T-helper 2 cell (primary cell): ENCODE results near the gene RNF168.
"Not testable (repeated sequence)": the region's sequence is repeated elsewhere in the genome, so short reads cannot be mapped to it uniquely, and the experiment has no call there.

ENCODE experiments used
- DNase-seq, 5 experiments: peaks; one replicate each; pipeline versions ENCODE4 v3.0.0 to v3.0.0-alpha.2; 2012 to 2022

The RNF168 gene

DNA sequence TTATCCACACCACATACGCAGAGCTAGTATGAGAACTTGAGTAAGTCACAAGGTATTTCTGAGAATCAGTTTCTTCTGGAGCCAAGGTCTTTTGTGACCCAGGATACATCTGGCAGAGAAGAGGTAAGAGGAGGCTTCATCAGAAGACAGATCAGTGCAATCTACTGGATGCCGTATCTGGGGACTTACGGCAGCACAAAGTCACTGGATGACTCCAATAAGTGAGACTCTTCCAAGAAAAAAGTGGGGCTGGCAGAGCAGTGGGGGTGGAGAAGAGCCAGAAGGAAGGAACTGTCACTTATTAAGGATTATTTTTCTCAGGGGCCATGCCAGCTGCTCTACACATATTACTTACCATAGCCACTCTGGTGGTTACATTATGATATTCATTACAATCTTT, 39.8 kb downstream of the RNF168 start:
- no peak for DNase-seq

DNA sequence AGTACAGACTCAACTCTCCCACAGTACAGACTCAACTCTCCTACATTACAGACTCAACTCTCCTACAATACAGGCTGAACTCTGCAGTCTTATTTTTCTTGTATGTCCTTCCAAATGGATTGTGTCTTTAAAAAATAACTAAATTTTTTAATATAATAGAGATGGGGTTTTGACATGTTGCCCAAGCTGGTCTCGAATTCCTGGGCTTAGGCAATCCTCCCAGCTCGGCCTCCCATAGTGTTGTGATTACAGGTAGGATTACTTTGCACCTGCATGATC, 40.2 kb downstream of the RNF168 start:
- DNase-seq: no peak

DNA sequence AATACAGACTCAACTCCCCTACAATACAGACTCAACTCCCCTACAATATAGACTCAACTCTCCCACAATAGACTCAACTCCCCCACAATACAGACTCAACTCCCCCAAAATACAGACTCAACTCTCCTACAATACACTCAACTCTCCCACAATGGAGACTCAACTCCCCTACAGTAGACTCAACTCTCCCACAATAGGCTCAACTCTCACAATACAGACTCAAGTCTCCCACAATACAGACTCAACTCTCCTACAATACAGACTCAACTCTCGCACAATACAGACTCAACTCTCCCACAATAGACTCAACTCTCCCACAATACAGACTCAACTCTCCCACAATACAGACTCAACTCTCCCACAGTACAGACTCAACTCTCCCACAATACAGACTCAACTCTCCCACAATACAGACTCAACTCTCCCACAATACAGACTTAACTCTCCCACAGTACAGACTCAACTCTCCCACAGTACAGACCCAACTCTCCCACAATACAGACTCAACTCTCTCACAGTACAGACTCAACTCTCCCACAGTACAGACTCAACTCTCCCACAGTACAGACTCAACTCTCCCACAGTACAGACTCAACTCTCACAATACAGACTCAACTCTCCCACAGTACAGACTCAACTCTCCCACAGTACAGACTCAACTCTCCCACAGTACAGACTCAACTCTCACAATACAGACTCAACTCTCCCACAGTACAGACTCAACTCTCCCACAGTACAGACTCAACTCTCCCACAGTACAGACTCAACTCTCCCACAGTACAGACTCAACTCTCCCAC, 40.7 kb downstream of the RNF168 start:
- not testable (repeated sequence) for DNase-seq

GRCh38 chr3:196458063-196458462, 45.5 kb downstream of the RNF168 start:
- DNase-seq: no peak

GRCh38 chr3:196457470-196457869, 46.1 kb downstream of the RNF168 start:
- DNase-seq: peak in 2 of 5 experiments; percentile 10 to 35

DNA sequence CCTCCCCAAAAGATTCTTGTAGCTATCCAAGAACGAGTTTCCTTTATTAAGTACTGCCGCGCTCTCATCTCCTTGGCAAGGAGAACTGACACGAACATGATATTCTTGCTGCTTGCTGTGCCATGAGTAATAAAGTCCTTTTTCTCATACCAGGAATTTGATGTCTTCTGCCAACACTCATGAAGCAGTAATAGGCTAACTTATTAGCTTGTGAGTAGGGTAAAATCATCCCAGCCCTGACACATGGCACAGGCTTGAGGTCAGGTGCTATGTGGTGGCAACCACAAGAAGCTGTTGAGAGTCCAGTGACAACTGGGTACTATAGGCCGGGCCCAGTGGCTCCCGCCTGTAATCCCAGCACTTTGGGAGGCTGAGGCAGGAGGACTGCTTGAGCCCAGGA, 48.6 kb downstream of the RNF168 start:
- no peak for DNase-seq

- not testable (repeated sequence) for DNase-seq
These were observed 58.2 kb downstream of the RNF168 start for GRCh38 chr3:196445391-196445790.

DNA sequence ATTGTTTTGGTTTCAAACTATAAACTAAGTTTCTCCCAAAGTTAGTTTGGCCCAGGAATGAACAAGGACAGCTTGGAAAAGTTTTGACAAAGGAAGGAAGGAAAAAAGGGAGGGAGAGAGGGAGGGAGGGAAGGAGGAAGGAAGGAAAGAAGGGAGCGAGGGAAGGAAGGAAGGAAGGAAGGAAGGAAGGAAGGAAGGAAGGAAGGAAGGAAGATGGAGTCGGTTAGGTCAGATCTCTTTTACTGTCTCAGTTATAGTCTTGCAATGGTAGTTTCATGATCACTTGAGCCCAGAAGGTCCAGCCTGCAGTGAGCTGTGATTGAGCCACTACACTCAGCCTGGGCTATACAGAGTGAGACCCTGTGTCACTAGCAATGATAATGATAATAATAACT, 59.1 kb downstream of the RNF168 start:
- no peak for DNase-seq

- DNase-seq: no peak
These were observed 62.9 kb downstream of the RNF168 start for GRCh38 chr3:196440696-196441095.

DNA sequence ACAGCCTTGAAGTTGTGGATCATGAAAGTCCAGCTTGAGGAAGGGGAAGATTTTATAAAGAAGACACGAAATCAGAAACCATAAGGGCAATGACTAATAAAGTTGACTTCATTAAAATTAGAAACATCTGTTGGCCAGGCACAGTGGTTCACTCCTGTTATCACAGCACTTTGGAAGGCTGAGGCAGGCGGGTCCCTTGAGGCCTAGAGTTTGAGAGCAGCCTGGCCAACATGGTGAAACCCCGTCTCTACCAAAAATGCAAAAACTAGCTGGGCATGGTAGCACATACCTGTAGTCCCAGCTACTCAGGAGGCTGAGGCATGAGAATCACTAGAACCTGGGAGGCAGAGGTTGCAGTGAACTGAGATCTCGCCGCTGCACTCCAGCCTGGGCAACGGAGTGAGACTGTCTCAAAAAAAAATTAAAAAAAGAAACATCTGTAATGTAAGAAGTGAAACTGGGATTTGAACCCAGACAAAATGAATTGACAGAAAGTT, 63.5 kb downstream of the RNF168 start:
- no peak for DNase-seq

DNA sequence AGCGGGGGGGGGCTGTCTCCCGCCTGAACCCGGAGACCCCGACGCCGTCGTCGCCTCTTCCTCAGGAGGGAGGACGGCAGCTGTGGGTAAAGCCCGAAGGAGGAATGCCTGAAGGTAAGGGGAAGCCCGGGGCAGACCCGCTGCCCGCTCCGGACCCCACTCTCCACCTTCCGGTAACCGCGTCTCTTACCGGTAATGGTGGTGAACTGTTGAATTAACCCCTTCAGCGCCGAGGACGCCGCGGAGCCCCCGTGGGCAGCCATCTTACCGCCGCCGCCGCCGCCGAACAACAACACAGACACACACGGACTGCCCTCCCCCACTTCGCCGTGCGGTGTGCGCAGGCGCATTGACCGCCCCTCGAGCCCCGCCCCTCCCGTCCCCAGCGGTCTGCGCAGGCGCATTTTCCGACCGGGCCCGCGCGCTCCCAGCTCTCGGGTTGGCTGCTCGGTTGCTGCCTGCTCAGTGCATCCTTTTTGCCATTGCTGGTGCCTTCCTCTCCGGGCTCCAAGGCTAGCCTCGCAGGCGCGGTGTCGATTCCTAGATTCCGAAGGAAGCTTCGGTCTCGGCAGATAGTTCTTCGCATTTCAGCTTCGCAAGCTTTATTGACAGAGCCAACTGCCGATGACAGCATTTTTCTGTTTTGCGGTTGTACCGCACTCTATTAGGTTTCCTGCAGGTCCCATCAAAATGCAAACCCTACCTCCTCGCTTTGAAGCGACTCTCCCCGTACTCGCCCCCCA, 71.3 kb downstream of the RNF168 start, which contains the start of gene UBXN7:
UBXN7 (minus strand) TSS at position 291 of the 743 bp plus-strand sequence; CDS start at position 263, 28 bp downstream.
- peak; percentile 91 to 97 (median 94) for DNase-seq

- peak in 4 of 5 experiments; percentile 8 to 59 (median 12) for DNase-seq
These were observed 72.1 kb downstream of the RNF168 start for GRCh38 chr3:196431181-196432136.

DNA sequence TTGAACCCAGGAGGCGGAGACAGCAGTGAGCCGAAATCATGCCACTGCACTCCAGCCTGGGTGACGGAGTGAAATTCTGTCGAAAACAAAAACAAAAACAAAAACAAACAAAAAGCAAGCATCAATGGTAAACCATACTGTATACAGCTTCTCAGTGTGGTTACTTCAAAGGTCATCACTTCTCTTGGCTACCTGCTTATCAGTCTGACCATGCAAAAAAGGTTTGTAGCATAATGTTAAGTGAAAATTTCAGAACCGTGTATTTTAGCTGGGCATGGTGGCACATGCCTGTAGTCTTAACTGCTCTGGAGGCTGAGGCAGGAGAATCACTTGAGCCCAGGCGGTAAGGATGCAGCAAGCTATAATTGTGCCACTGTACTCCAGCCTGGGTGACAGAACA, 75.5 kb downstream of the RNF168 start:
- DNase-seq: no peak

DNA sequence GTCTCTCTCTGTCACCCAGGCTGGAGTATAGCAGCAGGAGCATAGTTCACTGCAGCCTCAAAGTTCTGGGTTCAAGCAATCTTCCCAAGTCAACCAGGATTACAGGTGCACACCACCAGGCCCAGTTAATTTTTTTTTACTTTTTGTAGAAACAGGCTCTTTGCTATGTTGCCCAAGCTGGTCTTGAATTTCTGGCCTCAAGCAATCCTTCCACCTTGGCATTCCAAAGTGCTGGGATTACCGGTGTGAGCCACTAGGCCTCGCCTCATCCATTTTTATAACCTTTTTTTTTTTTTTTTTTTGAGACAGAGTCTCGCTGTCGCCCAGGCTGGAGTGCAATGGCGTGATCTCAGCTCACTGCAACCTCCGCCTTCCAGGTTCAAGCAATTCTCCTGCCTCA, 79.1 kb downstream of the RNF168 start:
- DNase-seq: not testable (repeated sequence)

DNA sequence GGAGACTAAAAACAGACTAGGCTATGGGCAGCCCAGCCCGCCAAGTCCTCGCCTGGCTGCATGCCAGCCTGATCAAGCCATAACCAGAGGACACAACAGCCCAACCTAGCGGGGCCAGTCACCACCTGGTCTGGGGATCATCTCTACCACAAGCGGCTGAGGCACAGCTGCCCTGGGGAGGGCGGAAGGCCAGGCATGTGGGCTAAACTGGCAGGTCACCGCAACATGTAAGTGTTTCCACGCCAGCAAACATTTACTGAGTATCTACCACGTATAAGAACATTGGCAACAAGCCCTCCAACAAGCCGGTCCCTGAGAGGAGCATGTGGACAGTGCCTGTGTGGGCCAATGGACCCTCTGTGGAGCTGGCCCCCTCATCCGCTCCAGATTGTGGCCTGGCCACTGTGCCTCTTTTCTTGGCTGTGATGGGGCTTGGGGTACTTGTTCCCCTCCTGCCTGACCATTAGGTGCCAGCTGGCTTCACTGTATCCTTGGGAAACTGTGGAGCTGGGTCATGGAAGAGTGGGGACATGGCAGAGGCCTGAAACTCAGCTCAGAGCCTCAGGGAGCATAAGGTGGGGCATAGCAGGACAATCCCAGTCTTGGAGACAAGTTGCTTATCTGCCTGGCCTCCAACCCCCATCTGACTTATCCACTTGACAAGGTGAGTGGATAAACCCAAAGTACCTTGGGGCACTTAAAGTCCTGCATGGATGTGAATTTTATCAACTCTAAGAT, 80.4 kb downstream of the RNF168 start:
- no peak for DNase-seq

DNA sequence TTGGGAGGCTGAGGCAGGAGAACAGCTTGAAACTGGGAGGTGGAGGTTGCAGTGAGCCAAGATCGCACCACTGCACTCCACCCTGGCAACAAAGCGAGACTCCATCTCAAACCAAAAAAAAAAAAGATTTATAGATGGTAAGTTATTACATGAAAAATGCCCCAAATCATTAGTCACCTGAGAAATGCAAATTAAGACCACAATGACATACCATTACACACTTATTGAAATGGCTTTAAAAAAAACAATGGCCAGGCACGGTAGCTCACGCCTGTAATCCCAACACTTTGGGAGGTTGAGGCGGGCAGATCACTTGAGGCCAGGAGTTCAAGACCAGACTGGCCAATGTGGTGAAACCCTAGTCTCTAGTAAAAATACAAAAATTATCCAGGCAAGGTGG, 81.9 kb downstream of the RNF168 start:
- DNase-seq: not testable (repeated sequence)

GRCh38 chr3:196419386-196419785, 84.2 kb downstream of the RNF168 start:
- DNase-seq: no peak
